ENCODE results near the gene TOR1AIP1.
"Not testable (repeated sequence)": the region's sequence is repeated elsewhere in the genome, so short reads cannot be mapped to it uniquely, and the experiment has no call there.

Gene TOR1AIP1, protein sequence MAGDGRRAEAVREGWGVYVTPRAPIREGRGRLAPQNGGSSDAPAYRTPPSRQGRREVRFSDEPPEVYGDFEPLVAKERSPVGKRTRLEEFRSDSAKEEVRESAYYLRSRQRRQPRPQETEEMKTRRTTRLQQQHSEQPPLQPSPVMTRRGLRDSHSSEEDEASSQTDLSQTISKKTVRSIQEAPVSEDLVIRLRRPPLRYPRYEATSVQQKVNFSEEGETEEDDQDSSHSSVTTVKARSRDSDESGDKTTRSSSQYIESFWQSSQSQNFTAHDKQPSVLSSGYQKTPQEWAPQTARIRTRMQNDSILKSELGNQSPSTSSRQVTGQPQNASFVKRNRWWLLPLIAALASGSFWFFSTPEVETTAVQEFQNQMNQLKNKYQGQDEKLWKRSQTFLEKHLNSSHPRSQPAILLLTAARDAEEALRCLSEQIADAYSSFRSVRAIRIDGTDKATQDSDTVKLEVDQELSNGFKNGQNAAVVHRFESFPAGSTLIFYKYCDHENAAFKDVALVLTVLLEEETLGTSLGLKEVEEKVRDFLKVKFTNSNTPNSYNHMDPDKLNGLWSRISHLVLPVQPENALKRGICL

DNA sequence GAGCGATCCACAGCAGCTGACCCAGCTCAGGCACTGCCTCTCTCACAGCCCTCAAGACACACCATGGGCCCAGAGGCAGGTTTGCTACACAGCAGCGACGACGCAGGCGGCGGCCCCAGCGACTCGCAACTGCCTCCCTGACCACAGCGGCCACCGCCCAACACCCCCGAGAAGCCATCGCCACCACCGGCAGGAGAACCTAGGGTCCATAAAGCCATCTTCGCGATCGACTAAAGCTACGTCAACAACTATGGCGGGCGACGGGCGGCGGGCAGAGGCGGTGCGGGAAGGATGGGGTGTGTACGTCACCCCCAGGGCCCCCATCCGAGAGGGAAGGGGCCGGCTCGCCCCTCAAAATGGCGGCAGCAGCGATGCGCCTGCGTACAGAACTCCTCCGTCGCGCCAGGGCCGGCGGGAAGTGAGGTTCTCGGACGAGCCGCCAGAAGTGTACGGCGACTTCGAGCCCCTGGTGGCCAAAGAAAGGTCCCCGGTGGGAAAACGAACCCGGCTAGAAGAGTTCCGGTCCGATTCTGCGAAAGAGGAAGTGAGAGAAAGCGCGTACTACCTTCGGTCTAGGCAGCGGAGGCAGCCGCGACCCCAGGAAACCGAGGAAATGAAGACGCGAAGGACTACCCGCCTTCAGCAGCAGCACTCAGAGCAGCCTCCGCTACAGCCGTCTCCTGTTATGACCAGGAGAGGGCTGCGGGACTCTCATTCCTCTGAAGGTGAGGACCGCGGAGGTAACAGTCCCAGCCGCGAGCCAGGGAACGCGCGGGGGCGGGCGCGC lies at the start of gene TOR1AIP1:
Gene TOR1AIP1 (plus strand): TSS at position 33 of the 787 bp plus-strand sequence. CDS start 218 bp downstream, at position 251.
- DNase-seq, result peak; percentile 98

DNA sequence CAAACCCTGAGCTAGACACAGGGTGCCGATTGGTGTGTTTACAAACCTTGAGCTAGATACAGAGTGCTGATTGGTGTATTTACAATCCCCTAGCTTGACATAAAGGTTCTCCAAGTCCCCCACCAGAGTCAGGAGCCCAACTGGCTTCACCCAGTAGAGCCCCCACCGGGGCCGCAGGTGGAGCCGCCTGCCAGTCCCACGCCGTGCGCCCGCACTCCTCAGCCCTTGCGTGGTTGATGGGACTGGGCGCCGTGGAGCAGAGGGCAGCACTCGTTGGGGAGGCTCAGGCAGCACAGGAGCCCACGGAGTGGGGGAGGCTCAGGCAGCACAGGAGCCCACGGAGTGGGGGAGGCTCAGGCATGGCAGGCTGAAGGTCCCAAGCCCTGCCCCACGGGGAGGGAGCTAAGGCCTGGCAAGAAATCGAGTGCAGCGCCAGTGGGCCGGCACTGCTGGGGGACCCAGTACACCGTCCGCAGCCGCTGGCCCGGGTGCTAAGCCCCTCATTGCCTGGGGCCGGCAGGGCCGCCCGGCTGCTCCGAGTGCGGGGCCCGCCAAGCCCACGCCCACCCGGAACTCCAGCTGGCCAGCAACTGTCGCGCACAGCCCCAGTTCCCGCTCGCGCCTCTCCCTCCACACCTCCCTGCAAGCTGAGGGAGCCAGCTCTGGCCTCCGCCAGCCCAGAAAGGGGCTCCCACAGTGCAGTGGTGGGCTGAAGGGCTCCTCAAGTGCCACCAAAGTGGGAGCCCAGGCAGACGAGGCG lies 45.2 kb upstream of the TOR1AIP1 start:
- DNase-seq, result not testable (repeated sequence)

GRCh38 chr1:179840107-179840506 lies 42.0 kb upstream of the TOR1AIP1 start:
- DNase-seq, result no peak

DNA sequence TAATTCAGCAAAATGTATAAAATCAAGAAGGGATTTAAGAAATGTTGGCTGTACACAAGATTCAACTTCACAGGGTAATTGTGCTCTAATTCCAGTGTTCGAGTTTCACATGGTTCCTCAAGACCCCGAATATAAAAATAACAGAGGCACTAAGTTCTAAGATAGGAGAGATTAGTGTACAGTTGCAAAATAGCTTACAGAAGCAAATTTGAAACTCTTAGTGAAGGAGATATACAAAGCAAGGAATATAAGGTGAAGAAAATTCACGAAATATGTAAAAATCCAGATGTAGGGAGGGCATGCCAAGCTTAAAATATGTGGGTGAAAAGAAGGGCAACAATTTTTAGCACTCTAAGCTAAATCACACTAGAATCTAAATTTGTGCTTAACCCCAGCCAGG lies 33.9 kb upstream of the TOR1AIP1 start:
- DNase-seq, result no peak

DNA sequence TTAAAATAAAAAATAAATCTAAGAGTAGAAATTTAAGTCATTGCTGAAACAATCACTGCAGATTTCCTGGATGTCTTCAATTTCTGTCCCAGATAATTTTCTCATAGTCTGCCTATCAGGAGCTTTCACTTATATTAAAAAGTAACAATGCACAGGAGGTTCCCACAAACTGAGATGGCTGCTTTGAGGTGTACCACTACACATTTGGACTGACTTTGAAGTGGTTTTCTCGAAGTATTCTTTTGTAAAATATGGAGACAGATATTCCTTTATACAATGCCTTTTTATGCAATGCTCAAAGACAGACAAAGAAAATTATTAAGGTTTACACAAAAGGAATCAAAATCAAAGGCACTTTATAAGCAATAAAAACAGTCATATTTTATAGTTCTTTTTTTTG lies 29.0 kb upstream of the TOR1AIP1 start:
- no peak for DNase-seq

GRCh38 chr1:179855831-179856230 lies 26.3 kb upstream of the TOR1AIP1 start:
- DNase-seq, result not testable (repeated sequence)

DNA sequence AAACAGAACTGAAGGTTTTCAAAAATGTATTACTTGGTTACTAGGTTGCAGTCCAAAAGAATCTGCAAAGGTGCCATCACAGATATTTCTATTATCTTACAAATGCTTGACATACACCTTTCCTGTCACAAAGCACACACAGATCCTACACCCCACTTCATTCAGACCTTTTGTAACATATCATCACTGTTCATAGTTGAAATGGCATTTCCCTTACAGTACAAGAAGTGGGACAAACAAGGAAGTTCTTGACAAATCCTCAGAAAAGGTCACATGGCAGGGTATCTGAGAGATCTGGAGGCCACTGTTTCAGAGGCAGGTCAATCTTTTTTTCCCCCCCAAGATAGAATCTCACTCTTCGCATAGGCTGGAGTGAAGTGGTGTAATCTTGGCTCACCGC lies 25.8 kb upstream of the TOR1AIP1 start:
- DNase-seq, result no peak

DNA sequence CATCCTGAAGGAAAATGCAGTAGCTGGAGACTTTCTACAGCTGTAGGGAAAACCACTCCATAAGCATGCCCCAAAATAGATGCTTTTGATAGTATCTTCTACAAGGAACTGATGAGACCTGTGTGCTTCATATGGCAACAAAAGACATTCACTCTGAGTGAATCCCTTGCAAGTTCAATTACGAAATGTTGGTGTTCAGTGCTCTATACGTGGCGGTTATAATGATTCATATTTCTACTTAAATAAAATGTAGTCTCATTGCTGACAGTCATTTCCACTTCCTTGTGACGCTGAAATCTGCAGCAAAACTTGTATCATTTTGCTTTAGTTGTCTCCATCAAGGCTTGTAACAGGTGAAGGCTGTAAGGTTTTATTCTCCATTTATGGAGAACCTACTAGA lies 25.1 kb upstream of the TOR1AIP1 start:
- DNase-seq, result no peak

DNA sequence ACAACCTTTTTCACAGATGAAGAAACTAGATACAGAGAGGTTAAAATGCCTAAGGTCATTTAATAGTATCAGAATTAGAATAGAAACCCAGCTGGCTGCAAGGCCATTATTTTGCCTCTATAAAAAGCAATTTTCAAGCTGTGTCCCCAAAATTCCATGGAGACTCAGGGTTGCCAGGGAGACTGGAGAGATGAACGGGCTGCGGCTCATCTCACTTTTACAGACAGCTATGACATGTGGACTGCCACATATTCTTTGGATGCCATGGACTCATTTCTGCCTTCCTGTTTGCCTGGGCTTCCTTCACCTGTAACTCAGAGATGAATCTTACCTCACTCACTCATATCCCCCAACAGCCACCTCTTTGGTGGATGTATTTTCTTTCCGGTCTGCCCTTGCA lies 21.4 kb upstream of the TOR1AIP1 start:
- no peak for DNase-seq

GRCh38 chr1:179865377-179865776 lies 16.7 kb upstream of the TOR1AIP1 start:
- no peak for DNase-seq

GRCh38 chr1:179866616-179867015 lies 15.5 kb upstream of the TOR1AIP1 start:
- no peak for DNase-seq

DNA sequence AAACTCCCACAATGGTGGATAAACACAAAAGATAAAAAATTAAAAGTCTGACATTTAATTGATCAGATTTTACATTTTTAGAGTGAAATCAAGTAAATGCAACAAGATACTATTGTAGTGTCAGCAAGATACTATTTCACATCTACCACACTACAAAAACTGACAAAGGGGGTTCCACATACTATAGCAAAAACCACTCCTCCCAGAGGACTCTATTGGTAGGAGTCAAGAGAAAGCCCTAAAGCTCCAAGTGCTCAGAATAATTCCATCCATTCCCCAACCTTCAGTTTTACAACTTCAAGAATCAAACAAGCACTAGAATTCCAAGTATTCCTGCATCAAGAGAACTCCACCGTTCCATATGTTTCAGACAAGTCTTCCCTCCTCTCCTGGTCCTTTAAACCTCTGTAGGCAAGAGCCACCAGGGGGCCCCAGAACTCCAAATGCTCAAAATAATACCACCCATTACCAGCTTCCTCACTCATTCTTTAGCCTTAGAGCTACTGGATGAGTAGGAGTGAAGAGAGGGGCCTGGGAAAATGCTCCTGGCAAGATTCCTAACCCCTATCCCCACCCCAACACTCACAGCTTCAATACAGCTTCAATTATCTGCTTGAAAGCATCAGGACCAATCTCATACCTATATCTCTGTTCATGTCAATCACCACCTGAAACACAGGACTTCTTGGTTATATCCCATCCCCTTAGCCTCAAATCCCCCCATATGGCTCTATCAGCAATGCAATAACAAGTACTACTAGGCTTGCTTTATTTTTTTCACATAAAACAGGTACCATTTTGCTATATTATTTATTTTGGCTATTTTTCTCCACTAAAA lies 14.4 kb upstream of the TOR1AIP1 start:
- DNase-seq, result peak; percentile 18

DNA sequence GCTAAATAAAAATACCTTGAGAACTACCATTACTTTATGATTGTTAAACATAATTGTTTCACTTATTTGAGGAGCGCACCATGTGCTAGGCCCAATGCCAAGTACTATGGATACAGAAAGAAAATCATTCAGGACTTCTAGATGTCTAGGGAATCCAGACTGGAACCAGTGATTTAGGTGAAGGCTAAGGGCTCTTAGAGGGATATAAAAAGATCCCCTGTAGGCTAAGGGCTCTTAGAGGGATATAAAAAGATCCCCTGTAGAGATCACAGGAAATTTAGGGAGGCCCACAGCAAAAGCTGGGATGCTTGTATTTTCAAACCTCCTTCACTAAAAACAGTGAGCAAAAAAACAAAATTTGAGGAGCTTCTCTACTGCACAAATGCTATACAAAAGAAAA lies 11.2 kb upstream of the TOR1AIP1 start:
- no peak for DNase-seq

GRCh38 chr1:179871940-179872339 lies 10.1 kb upstream of the TOR1AIP1 start:
- no peak for DNase-seq

DNA sequence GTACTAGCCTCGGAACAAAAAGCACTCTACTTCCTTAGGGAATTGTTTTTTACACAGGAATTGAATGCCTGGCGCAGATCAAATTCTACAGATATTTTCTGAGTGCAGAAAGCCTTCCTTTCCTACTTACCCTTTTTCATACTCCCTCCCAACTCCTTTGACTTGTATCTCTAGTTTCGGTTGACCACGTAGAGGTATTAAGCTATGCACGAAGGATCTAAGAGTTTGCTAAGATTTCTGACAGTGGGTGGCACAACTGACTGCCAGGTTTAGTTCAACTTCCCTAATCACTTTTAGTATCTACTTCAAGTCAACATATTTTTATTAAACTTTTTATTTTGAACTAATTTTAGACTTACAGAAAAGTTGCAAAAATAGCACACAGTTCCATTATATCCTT lies 9.5 kb upstream of the TOR1AIP1 start:
- DNase-seq, result no peak

- DNase-seq, result no peak
Measured at GRCh38 chr1:179873438-179873851, 8.6 kb upstream of the TOR1AIP1 start.

DNA sequence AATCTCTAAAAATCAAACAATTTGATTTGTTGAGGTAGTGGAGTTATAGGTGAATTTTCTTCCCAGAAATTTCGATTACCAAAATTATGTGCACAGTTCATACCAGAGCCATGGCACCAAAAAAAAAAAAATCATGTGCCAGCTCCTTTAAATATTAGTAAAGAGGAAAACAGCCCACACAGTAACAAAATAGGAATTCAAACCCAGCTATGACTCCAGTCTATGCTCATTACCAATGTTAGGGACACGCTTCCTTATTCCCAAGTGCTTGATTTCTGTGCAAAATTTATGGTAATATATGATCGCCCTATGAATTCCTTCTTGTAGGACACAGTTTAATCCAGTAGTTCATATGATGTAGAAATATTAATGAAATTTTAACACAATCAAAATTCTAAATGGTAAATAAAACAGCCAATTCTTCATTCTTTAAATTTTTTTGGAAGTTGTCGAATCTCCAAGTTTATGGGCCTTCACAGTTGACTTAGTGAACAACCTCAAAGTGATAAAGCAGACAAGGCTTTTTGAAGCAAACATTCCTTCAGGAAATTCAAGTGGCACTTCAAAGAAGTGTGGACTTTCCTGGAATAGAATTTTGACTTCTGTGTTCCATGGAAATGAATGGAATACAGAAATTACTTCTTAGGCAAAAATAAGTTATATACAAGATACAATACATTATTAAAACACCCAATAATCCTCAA lies 6.3 kb upstream of the TOR1AIP1 start:
- DNase-seq, result no peak

- no peak for DNase-seq
Measured at GRCh38 chr1:179876300-179876715, 5.8 kb upstream of the TOR1AIP1 start.

DNA sequence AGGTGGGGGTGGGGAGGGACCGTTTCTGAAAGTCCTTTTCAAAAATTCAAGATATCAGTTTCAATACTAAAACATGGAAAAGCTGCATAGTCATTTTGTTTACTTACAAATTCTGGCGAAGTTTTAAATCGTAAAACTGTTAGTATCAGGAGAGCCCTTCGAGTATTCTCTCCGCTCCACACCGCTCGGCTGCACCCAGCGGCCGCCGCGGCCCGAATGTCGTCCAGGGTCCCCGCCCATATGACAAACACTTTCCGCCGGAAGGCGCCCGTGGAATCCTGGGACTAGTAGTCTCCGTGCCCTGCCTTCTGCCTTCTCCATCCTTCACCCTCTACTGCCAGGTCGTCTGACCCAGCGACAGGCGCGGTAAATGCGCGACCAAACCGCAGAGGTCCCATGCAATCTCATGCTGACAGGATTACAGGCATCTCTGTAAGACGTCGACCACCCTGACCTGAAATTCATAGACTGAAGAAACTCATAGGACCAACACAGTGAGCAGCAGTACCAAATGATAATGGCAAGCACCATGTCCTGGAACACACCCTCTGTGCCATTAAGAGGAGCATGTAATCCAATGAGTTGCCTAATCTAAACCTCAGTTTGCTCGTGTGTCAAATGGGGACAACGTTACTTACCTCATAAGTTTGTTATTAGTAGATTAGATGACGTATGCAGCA lies 4.4 kb upstream of the TOR1AIP1 start, which contains the start of gene TOR1AIP2:
Gene TOR1AIP2 (minus strand): TSS at position 218 of the 680 bp plus-strand sequence. CDS start 25,138 bp downstream, outside the sequence.
- DNase-seq, result peak; percentile 72

GRCh38 chr1:179879797-179880196 lies 2.3 kb upstream of the TOR1AIP1 start:
- DNase-seq, result no peak
